ENCODE results near the gene DLG4. TPM values are rescaled to one million over a fixed set of nuclear protein-coding genes. Genes with fewer than 3 reads are reported as not detected.

DLG4 gene
- total RNA-seq, 3 donors from 2014 or later (not counting 1 experiment from before 2014, with no cell fraction given): 6.7 to 11.2 (median 8.6) TPM

DNA sequence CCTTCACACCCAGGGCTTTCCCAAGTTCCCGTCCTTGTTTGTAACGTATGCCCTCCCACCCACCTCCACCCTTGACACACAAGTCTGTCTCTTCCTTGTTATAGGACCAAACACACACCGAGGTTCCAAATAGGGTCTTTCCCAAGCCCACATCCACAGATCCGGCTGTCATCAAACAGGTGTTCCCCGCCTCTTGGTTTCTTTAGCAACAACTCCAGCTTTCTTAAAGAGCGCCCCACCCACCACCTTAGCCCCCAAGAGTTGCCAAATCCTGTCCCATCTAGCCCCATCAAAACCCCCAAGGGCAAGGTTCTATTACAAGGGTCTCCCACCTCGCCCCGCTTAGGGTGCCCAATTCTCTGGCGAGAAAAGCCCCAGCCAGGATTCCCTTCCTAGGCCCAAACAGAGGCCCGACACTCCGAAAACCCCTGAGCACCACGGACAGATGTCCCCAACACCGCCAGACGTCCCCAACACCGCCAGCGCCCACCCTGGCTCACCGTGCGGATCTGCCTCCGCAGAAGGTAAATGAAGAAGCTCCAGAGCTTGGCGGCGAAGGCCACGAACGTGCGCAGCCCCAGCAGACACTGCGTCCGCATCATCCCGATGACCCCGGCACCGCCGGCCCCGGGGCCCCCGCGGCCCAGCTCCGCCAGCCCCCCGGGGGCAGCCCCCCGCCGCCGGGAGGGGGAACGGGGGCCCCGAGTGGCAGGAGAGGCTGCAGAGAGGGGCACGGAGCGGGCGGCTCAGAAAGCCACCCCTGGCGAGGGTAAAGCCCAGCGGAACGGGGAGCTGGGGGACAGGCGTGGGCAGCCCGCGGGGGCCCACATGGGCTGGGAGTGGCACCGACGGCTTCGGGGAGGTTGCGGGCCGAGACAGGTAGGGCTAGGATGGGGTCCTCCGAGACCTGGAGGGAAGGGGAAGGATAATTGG, 31.3 kb upstream of the DLG4 start:
- H3K4me1 Mint-ChIP-seq: peaks cover 41 to 43% of the 10 kb centered on the region in 2 donors
- H3K27ac ChIP-seq (ENCODE audit: low read length): peak overlapping the region; percentile 96

DNA sequence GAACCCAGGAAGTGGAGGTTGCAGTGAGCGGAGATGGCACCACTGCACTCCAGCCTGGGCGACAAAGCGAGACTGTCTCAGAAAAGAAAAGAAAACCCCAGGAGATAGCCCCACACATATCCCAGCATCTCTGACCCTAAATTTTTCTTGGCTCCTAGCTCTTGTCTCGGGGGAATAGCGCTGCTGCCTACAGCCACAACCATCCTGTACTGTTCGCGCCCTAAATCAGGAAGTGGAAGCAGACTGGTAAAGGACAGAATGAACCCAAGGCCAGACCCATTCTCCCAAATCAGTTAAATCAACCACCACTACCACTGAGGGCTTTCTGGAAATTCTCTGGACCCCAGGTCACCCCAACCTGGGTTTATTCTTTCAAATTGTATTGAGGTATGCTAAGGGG, 30.2 kb upstream of the DLG4 start:
- Mint-ChIP-seq H3K4me1 (peaks cover 41% of the 10 kb centered on the region in 2 donors), H3K27ac (peak overlapping the region; percentile 93 to 98), H3K9me3 (no peaks in the 10 kb centered on the region), H3K4me3 (peak overlapping the region; percentile 92), H3K27me3 (ENCODE audit: low read depth in 2 of 2) (no peaks in the 10 kb centered on the region), H3K36me3 (no peaks in the 10 kb centered on the region)
- Histone ChIP-seq H3K27ac (ENCODE audit: low read length) (peak overlapping the region; percentile 31), H3K27me3 (ENCODE audit: control insufficient read depth, insufficient read depth, low read length) (no peaks in the 10 kb centered on the region), H3K9me3 (ENCODE audit: control insufficient read depth, insufficient read depth, low read length) (no peaks in the 10 kb centered on the region), H3K4me3 (ENCODE audit: low read length) (no peak overlapping the region), H3K4me1 (ENCODE audit: control insufficient read depth, insufficient read depth, low read length) (peaks cover 32% of the 10 kb centered on the region), H3K36me3 (ENCODE audit: control insufficient read depth, insufficient read depth, low read length) (peaks cover 24% of the 10 kb centered on the region)
- ATAC-seq (no peak), DNase-seq (no peak)
- WGBS (ENCODE audit: insufficient coverage): 71% methylated on average over 7 of the region's 7 CpGs
- TF ChIP-seq, protein P1, sequence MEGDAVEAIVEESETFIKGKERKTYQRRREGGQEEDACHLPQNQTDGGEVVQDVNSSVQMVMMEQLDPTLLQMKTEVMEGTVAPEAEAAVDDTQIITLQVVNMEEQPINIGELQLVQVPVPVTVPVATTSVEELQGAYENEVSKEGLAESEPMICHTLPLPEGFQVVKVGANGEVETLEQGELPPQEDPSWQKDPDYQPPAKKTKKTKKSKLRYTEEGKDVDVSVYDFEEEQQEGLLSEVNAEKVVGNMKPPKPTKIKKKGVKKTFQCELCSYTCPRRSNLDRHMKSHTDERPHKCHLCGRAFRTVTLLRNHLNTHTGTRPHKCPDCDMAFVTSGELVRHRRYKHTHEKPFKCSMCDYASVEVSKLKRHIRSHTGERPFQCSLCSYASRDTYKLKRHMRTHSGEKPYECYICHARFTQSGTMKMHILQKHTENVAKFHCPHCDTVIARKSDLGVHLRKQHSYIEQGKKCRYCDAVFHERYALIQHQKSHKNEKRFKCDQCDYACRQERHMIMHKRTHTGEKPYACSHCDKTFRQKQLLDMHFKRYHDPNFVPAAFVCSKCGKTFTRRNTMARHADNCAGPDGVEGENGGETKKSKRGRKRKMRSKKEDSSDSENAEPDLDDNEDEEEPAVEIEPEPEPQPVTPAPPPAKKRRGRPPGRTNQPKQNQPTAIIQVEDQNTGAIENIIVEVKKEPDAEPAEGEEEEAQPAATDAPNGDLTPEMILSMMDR (IDR thresholded peaks at IDR 0.05): no peak
- intact Hi-C loops (cut with micrococcal nuclease): loop anchor here (5.0 kb wide), 3 partner anchors 33 to 312 kb away; partner anchors contain the start of genes ACADVL, DLG4, POLR2A and SENP3

More for the DNA sequence above, 31.3 kb upstream of the DLG4 start:
- Histone ChIP-seq H3K36me3 (ENCODE audit: control insufficient read depth, insufficient read depth, low read length) (peaks cover 27% of the 10 kb centered on the region), H3K4me1 (ENCODE audit: control insufficient read depth, insufficient read depth, low read length) (peaks cover 32% of the 10 kb centered on the region), H3K9me3 (ENCODE audit: control insufficient read depth, insufficient read depth, low read length) (no peaks in the 10 kb centered on the region), H3K27me3 (ENCODE audit: control insufficient read depth, insufficient read depth, low read length) (no peaks in the 10 kb centered on the region), H3K4me3 (ENCODE audit: low read length) (peak overlapping the region; percentile 67)
- intact Hi-C loops (cut with micrococcal nuclease): loop anchor here (5.0 kb wide), 3 partner anchors 34 to 311 kb away; partner anchors contain the start of genes ACADVL, DLG4, POLR2A and SENP3
- Mint-ChIP-seq H3K27me3 (ENCODE audit: low read depth in 2 of 2) (no peaks in the 10 kb centered on the region), H3K9me3 (no peaks in the 10 kb centered on the region), H3K27ac (peak overlapping the region; percentile 93 to 98), H3K36me3 (no peaks in the 10 kb centered on the region), H3K4me3 (peak overlapping the region; percentile 92)
- under 1% methylated on average over 54 of the region's 55 CpGs for WGBS (ENCODE audit: insufficient coverage)
- DNase-seq: peak; percentile 41 to 73
- TF ChIP-seq, protein P1 (IDR thresholded peaks at IDR 0.05): no peak
- ATAC-seq: peak in 2 of 3 donors; percentile 0

DNA sequence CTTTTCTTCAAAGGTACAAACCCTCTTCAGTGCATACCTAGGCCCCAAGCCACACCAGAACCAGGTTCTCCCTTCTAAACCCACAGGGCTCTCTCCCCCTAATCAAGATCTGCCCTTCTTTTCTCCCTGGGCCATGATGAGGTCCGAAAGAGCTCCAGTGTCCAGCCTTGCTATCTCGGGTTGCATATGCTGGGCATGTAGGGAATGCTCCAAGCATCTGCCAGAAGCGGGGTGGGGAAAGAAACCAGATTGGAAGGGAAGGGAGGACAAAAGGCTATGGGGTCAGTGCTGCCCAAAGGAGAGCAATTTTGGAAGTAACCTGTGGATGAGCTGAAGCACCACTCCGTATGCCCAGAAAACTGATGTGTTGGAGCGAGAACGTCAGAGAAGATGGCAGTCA, 29.6 kb upstream of the DLG4 start:
- Histone ChIP-seq H3K36me3 (ENCODE audit: control insufficient read depth, insufficient read depth, low read length) (peaks cover 25% of the 10 kb centered on the region), H3K9me3 (ENCODE audit: control insufficient read depth, insufficient read depth, low read length) (no peaks in the 10 kb centered on the region), H3K27ac (ENCODE audit: low read length) (no peak overlapping the region), H3K27me3 (ENCODE audit: control insufficient read depth, insufficient read depth, low read length) (no peaks in the 10 kb centered on the region), H3K4me3 (ENCODE audit: low read length) (no peak overlapping the region), H3K4me1 (ENCODE audit: control insufficient read depth, insufficient read depth, low read length) (peaks cover 32% of the 10 kb centered on the region)
- H3K9me3 Mint-ChIP-seq: no peaks in the 10 kb centered on the region
- H3K36me3 Mint-ChIP-seq: no peaks in the 10 kb centered on the region
- DNase-seq: no peak
- no peaks in the 10 kb centered on the region for H3K27me3 Mint-ChIP-seq (ENCODE audit: low read depth in 2 of 2)
- H3K27ac Mint-ChIP-seq: peak overlapping the region; percentile 60 to 98
- no peak for ATAC-seq
- TF ChIP-seq, protein P1 (IDR thresholded peaks at IDR 0.05): no peak
- 90% methylated on average over 6 of the region's 6 CpGs for WGBS (ENCODE audit: insufficient coverage)
- peak overlapping the region; percentile 92 for H3K4me3 Mint-ChIP-seq
- intact Hi-C loops (cut with micrococcal nuclease): no loop called here
- H3K4me1 Mint-ChIP-seq: peaks cover 38 to 41% of the 10 kb centered on the region in 2 donors

Measured in natural killer cell (primary cell).